H1 (cell line): ENCODE data around the gene RICTOR. TPM values are rescaled to one million over a fixed set of nuclear protein-coding genes. Genes with fewer than 3 reads are reported as not detected.

Experiments used
- CTCF ChIA-PET: fragments of 300-600 bp; sonication (Branson Sonifier 250); formaldehyde crosslinking; loops from one replicate; lab custom pipeline; 2021; ENCODE audit not compliant: partially characterized antibody; lab: Charles Lee
- POLR2A ChIA-PET: fragments of 300-600 bp; sonication (Branson Sonifier 250); formaldehyde crosslinking; loops from one replicate; lab custom pipeline; 2021; ENCODE audit warnings: inconsistent platforms; ENCODE audit not compliant: partially characterized antibody; lab: Charles Lee
- DNase-seq, 2 experiments: peaks; one replicate each; pipeline versions ENCODE4 v3.0.0 to v3.0.0-alpha.2; 2010 to 2022; ENCODE audit warnings: low spot score in 2 of 2, low read depth in 1 of 2, mixed read lengths in 1 of 2
- FAIRE-seq: peaks from 2 replicates; lab custom pipeline; 2011; peaks lifted over from hg19 to GRCh38; lab: Jason Lieb, UNC
- H2AFZ ChIP-seq: 2 replicates; pipeline ENCODE4 v1.8.1; 2012; ENCODE audit warnings: low read length, inconsistent platforms
- H2AK5ac ChIP-seq: 2 replicates; pipeline ENCODE4 v1.6.1; 2013; ENCODE audit warnings: low read depth, low read length
- H2BK120ac ChIP-seq: replicated peaks from 2 replicates; pipeline ENCODE3; 2013; ENCODE audit warnings: low read depth, low read length, inconsistent platforms
- H2BK12ac ChIP-seq: 2 replicates; pipeline ENCODE4 v1.6.1; 2013; ENCODE audit warnings: low read depth, low read length
- H2BK15ac ChIP-seq: 2 replicates; pipeline ENCODE4 v1.6.1; 2013; ENCODE audit warnings: low read length
- H2BK20ac ChIP-seq: 2 replicates; pipeline ENCODE4 v1.6.1; 2013; ENCODE audit warnings: low read length
- H2BK5ac ChIP-seq: 2 replicates; pipeline ENCODE4 v1.6.1; 2013; ENCODE audit warnings: low read depth, low read length
- H3K14ac ChIP-seq: 2 replicates; pipeline ENCODE4 v1.6.1; 2013; ENCODE audit warnings: inconsistent platforms; ENCODE audit not compliant: insufficient read length
- H3K18ac ChIP-seq: 2 replicates; pipeline ENCODE4 v1.6.1; 2013; ENCODE audit warnings: low read length; ENCODE audit errors: extremely low read depth
- H3K23ac ChIP-seq: 2 replicates; pipeline ENCODE4 v1.6.1; 2013; ENCODE audit warnings: inconsistent platforms; ENCODE audit not compliant: insufficient read length
- H3K23me2 ChIP-seq: 2 replicates; pipeline ENCODE4 v1.6.1; 2013; ENCODE audit warnings: low read depth, low read length
- H3K27ac ChIP-seq: 2 replicates; pipeline ENCODE4 v1.6.1; 2011; ENCODE audit warnings: low read depth, low read length, inconsistent platforms
- H3K27me3 ChIP-seq, 4 experiments: replicated peaks in 1 of 4; 1 replicate in 1 of 4; 2 replicates in 3 of 4; pipeline versions ENCODE4 v1.6.1 to v1.8.1; 2011 to 2013; ENCODE audit warnings: low read length in 3 of 4, mild to moderate bottlenecking in 3 of 4, inconsistent platforms in 2 of 4, mixed read lengths in 2 of 4, moderate library complexity in 1 of 4; ENCODE audit not compliant: control insufficient read depth in 3 of 4, insufficient read depth in 3 of 4; ENCODE audit errors: extremely low read depth in 1 of 4
- H3K36me3 ChIP-seq, 4 experiments: 2 replicates each; pipeline versions ENCODE4 v1.6.1 to v1.8.1; 2011 to 2013; ENCODE audit warnings: mild to moderate bottlenecking in 4 of 4, low read length in 3 of 4, moderate library complexity in 2 of 4, control low read depth in 1 of 4, inconsistent platforms in 1 of 4; ENCODE audit not compliant: insufficient read depth in 4 of 4, control insufficient read depth in 2 of 4
- H3K4ac ChIP-seq: replicated peaks from 2 replicates; pipeline ENCODE3; 2013; ENCODE audit warnings: low read length, low read depth, mixed read lengths, inconsistent platforms; ENCODE audit not compliant: insufficient read length
- H3K4me1 ChIP-seq, 4 experiments: replicated peaks in 1 of 4; 1 replicate in 1 of 4; 2 replicates in 3 of 4; pipeline versions ENCODE4 v1.6.1 to v1.8.1; 2011 to 2013; ENCODE audit warnings: low read length in 3 of 4, inconsistent platforms in 2 of 4, mixed read lengths in 1 of 4; ENCODE audit not compliant: insufficient read depth in 4 of 4, control insufficient read depth in 3 of 4
- H3K4me2 ChIP-seq, 2 experiments: 2 replicates each; pipeline versions ENCODE4 v1.6.1 to v1.8.1; 2011 to 2013; ENCODE audit warnings: low read depth in 2 of 2, low read length in 2 of 2, control low read depth in 1 of 2, inconsistent platforms in 1 of 2, mild to moderate bottlenecking in 1 of 2; ENCODE audit not compliant: insufficient read depth in 1 of 2
- H3K4me3 ChIP-seq, 4 experiments: fragments of 200-600, 300-600 bp in 1 of 4; sonication (generic), shearing (Covaris generic), sonication (Bioruptor Twin) in 1 of 4; 2 replicates each; pipeline versions ENCODE4 v1.5.1 to v1.8.1; 2011 to 2016; ENCODE audit warnings: low read length in 4 of 4, low read depth in 3 of 4, control low read depth in 2 of 4, inconsistent platforms in 2 of 4, mild to moderate bottlenecking in 2 of 4, mixed read lengths in 1 of 4, moderate library complexity in 1 of 4; ENCODE audit not compliant: insufficient read depth in 2 of 4; ENCODE audit errors: extremely low read depth in 1 of 4
- H3K56ac ChIP-seq: replicated peaks from 2 replicates; pipeline ENCODE3; 2013; ENCODE audit warnings: low read depth, mild to moderate bottlenecking, mixed read lengths, low read length, inconsistent platforms; ENCODE audit not compliant: insufficient read length
- H3K79me1 ChIP-seq: 2 replicates; pipeline ENCODE4 v1.6.1; 2013; ENCODE audit warnings: low read depth, low read length, control low read depth
- H3K79me2 ChIP-seq, 2 experiments: 2 replicates each; pipeline versions ENCODE4 v1.6.1 to v1.8.1; 2012 to 2013; ENCODE audit warnings: low read length in 2 of 2, mild to moderate bottlenecking in 2 of 2, inconsistent platforms in 1 of 2; ENCODE audit not compliant: insufficient read depth in 2 of 2, control insufficient read depth in 1 of 2
- H3K9ac ChIP-seq, 4 experiments: replicated peaks in 1 of 4; 1 replicate in 1 of 4; 2 replicates in 3 of 4; pipeline versions ENCODE4 v1.6.1 to v1.8.1; 2011 to 2013; ENCODE audit warnings: low read depth in 3 of 4, low read length in 3 of 4, control low read depth in 2 of 4, mild to moderate bottlenecking in 2 of 4, moderate library complexity in 2 of 4, inconsistent platforms in 1 of 4; ENCODE audit errors: extremely low read depth in 1 of 4
- H3K9me3 ChIP-seq, 2 experiments: 2 replicates each; pipeline versions ENCODE4 v1.6.1 to v1.8.1; 2012 to 2013; ENCODE audit warnings: mild to moderate bottlenecking in 2 of 2, moderate library complexity in 2 of 2, control low read depth in 1 of 2, inconsistent platforms in 1 of 2, low read depth in 1 of 2, low read length in 1 of 2, mixed read lengths in 1 of 2; ENCODE audit not compliant: insufficient read depth in 2 of 2
- H4K20me1 ChIP-seq, 2 experiments: replicated peaks in 1 of 2; 2 replicates each; pipeline versions ENCODE3 to v1.8.1; 2011 to 2013; ENCODE audit warnings: inconsistent platforms in 2 of 2, low read length in 2 of 2, mild to moderate bottlenecking in 1 of 2; ENCODE audit not compliant: insufficient read depth in 2 of 2, control insufficient read depth in 1 of 2
- H4K5ac ChIP-seq: 2 replicates; pipeline ENCODE4 v1.6.1; 2013; ENCODE audit warnings: low read length, low read depth, mixed read lengths, inconsistent platforms; ENCODE audit not compliant: insufficient read length
- H4K8ac ChIP-seq: 2 replicates; pipeline ENCODE4 v1.8.0; 2013; ENCODE audit warnings: mild to moderate bottlenecking, moderate library complexity, low read length, inconsistent platforms; ENCODE audit not compliant: insufficient read depth; ENCODE audit errors: extremely low read depth
- H4K91ac ChIP-seq: replicated peaks from 2 replicates; pipeline ENCODE3; 2013; ENCODE audit warnings: low read length, mixed read lengths, inconsistent platforms; ENCODE audit not compliant: insufficient read length
- CTCF ChIP-seq, 3 experiments: IDR thresholded peaks; 1 replicate in 2 of 3; 2 replicates in 1 of 3; pipeline versions ENCODE4 v1.5.1 to v1.6.1; 2011; ENCODE audit warnings: low read length in 3 of 3, mild to moderate bottlenecking in 3 of 3, inconsistent platforms in 2 of 3, low read depth in 1 of 3, moderate library complexity in 1 of 3; ENCODE audit not compliant: insufficient read depth in 1 of 3; ENCODE audit errors: control extremely low read depth in 1 of 3
- FOSL1 ChIP-seq: IDR thresholded peaks from 2 replicates; pipeline ENCODE4 v1.6.1; 2011; ENCODE audit warnings: mild to moderate bottlenecking, low read depth, low read length, moderate library complexity; ENCODE audit not compliant: insufficient read depth
- GABPA ChIP-seq: IDR thresholded peaks from 2 replicates; pipeline ENCODE4 v1.6.1; 2011; ENCODE audit warnings: mild to moderate bottlenecking, low read length, moderate library complexity, borderline replicate concordance; ENCODE audit not compliant: insufficient read depth
- JUN ChIP-seq: IDR thresholded peaks from 2 replicates; pipeline ENCODE4 v1.6.1; 2011; ENCODE audit warnings: low read depth, mild to moderate bottlenecking, improper control_type of control experiment, low read length
- NRF1 ChIP-seq: IDR thresholded peaks from 2 replicates; pipeline ENCODE4 v1.6.1; 2011; ENCODE audit warnings: mild to moderate bottlenecking, low read depth, low read length, improper control_type of control experiment
- RXRA ChIP-seq: IDR thresholded peaks from 2 replicates; pipeline ENCODE4 v1.6.1; 2011; ENCODE audit warnings: low read depth, mild to moderate bottlenecking, low read length, moderate library complexity; ENCODE audit not compliant: insufficient read depth
- SIN3A ChIP-seq, 2 experiments: IDR thresholded peaks in 1 of 2; conservative IDR thresholded peaks in 1 of 2; 2 replicates each; pipeline ENCODE4 v1.6.1; 2011 to 2012; ENCODE audit warnings: low read length in 2 of 2, improper control_type of control experiment in 1 of 2, low read depth in 1 of 2, mild to moderate bottlenecking in 1 of 2
- SRF ChIP-seq: IDR thresholded peaks from 2 replicates; pipeline ENCODE4 v1.6.1; 2011; ENCODE audit warnings: mild to moderate bottlenecking, low read depth, low read length, moderate library complexity
- polyA plus RNA-seq, 7 experiments: library from polyadenylated mRNA; depleted of rRNA in 3 of 7; stranded (reverse) in 5 of 7; unstranded in 2 of 7; fragments of >200 nt in 5 of 7; fragments of 200-250 nt in 2 of 7; gene quantifications; 1 replicate in 5 of 7; 2 replicates in 1 of 7; 4 replicates in 1 of 7; pipeline versions ENCODE4 v1.2.1 to v1.2.3, GENCODE V29; 2011 to 2013; ENCODE audit warnings: missing spikeins in 2 of 7, mixed read lengths in 2 of 7
- total RNA-seq: library from RNA; stranded (reverse); fragmentation: NEBNext Ultra II Directional; extraction: Animal tissue kit (Norgen Biotek cat#: 25700); gene quantifications from 2 replicates; pipeline ENCODE4 v1.2.1, GENCODE V29; 2021

RICTOR gene
- total and polyA plus RNA-seq, 2 of the 8 experiments (the other 6 are each of a cell fraction or from before 2014, with no cell fraction given), result 4.3 to 26.6 TPM

- Histone ChIP-seq H3K23ac (no peak overlapping the region), H2AFZ (no peak overlapping the region), H4K91ac (no peak overlapping the region), H3K18ac (no peak overlapping the region), H3K27ac (no peak overlapping the region), H3K14ac (no peak overlapping the region), H2AK5ac (no peak overlapping the region), H3K23me2 (no peaks in the 10 kb centered on the region), H4K5ac (no peak overlapping the region), H3K9me3 (no peaks in the 10 kb centered on the region), H3K4me3 (no peak overlapping the region), H3K79me2 (no peaks in the 10 kb centered on the region), H2BK12ac (no peak overlapping the region), H4K20me1 (no peaks in the 10 kb centered on the region), H2BK5ac (no peak overlapping the region), H2BK20ac (no peak overlapping the region), H2BK15ac (no peak overlapping the region), H4K8ac (no peak overlapping the region), H3K4me1 (no peaks in the 10 kb centered on the region), H3K56ac (no peak overlapping the region), H3K36me3 (no peaks in the 10 kb centered on the region), H3K79me1 (no peaks in the 10 kb centered on the region), H3K9ac (no peak overlapping the region), H3K27me3 (no peaks in the 10 kb centered on the region), H2BK120ac (no peak overlapping the region), H3K4me2 (no peak overlapping the region), H3K4ac (no peak overlapping the region)
- ChIA-PET CTCF (interaction anchor here (0.6 to 1.8 kb wide), 3 partner anchors 19 to 94 kb away, joined by 3 to 7 read pairs (median 3); no protein-coding TSS in a partner anchor), POLR2A (no interaction called here)
- DNase-seq (no peak), FAIRE-seq (no peak)
- TF ChIP-seq NRF1 (no peak), RXRA (no peak), FOSL1 (no peak), JUN (no peak), SRF (no peak), GABPA (no peak), CTCF (IDR thresholded peaks at IDR 0.05; ENCODE audit: control extremely low read depth in 1 of 3, insufficient read depth in 1 of 3, low read depth in 1 of 3, low read length in 3 of 3) (no peak), SIN3A (conservative IDR thresholded peaks at IDR 0.05 in 1 of 2, IDR thresholded peaks at IDR 0.05 in 1 of 2; ENCODE audit: low read depth in 1 of 2, low read length in 2 of 2) (no peak)
Measured at GRCh38 chr5:39099831-39100230, 25.6 kb upstream of the RICTOR start.
